OCI-LY7 (cell line): ENCODE measurements around the gene RRP15. TPM values are rescaled to one million over a fixed set of nuclear protein-coding genes. Genes with fewer than 3 reads are reported as not detected.

Experiments
- BruUV-seq: library from RNA; stranded (reverse); fragments of 400-500 nt; replicated peaks from 2 replicates; lab custom pipeline; 2021; lab: Mats Ljungman, UMichigan
- CTCF ChIA-PET: fragments of 300-600 bp; sonication (Branson Sonifier 250); formaldehyde crosslinking; loops from one replicate; lab custom pipeline; 2022; ENCODE audit warnings: antibody characterized with exemption; ENCODE audit not compliant: unreplicated experiment; lab: Charles Lee
- POLR2A ChIA-PET: fragments of 300-600 bp; sonication (Branson Sonifier 250); formaldehyde crosslinking; loops from one replicate; lab custom pipeline; 2022; ENCODE audit warnings: antibody characterized with exemption; lab: Charles Lee
- DNase-seq: peaks from one replicate; pipeline ENCODE4 v3.0.0-alpha.2; 2015; ENCODE audit warnings: low spot score
- H2AFZ ChIP-seq: fragments of 200-600 bp; sonication (generic), shearing (Covaris generic); 2 replicates; pipeline ENCODE4 v1.6.1; 2014; ENCODE audit warnings: mild to moderate bottlenecking, antibody characterized with exemption, low read length, moderate library complexity
- H3K27ac ChIP-seq: fragments of 200-600 bp; sonication (generic); 2 replicates; pipeline ENCODE4 v1.5.1; 2014; ENCODE audit warnings: mixed run types, low read depth, mild to moderate bottlenecking, moderate library complexity, low read length, inconsistent platforms; ENCODE audit not compliant: poor library complexity, severe bottlenecking
- H3K36me3 ChIP-seq: fragments of 200-600 bp; sonication (generic); 2 replicates; pipeline ENCODE4 v1.6.1; 2014; ENCODE audit warnings: mild to moderate bottlenecking, antibody characterized with exemption, low read length, moderate library complexity, mixed read lengths; ENCODE audit not compliant: insufficient read depth
- H3K4me1 ChIP-seq: fragments of 200-600 bp; sonication (generic); 2 replicates; pipeline ENCODE4 v1.5.1; 2014; ENCODE audit warnings: mild to moderate bottlenecking, low read length; ENCODE audit not compliant: insufficient read depth, poor library complexity, severe bottlenecking
- H3K4me2 ChIP-seq: fragments of 200-600 bp; sonication (generic); 2 replicates; pipeline ENCODE4 v1.6.1; 2014; ENCODE audit warnings: mild to moderate bottlenecking, low read length
- H3K4me3 ChIP-seq: fragments of 200-600 bp; sonication (generic); 2 replicates; pipeline ENCODE4 v1.5.1; 2014; ENCODE audit warnings: mild to moderate bottlenecking, low read depth, low read length; ENCODE audit not compliant: poor library complexity, severe bottlenecking
- H3K79me2 ChIP-seq: fragments of 200-600 bp; sonication (generic); 2 replicates; pipeline ENCODE4 v1.6.1; 2016; ENCODE audit warnings: low read depth, mild to moderate bottlenecking, low read length, moderate library complexity, mixed read lengths; ENCODE audit not compliant: insufficient read depth
- H3K9me2 ChIP-seq: fragments of 200-600 bp; sonication (generic); 2 replicates; pipeline ENCODE4 v1.6.1; 2016; ENCODE audit warnings: mild to moderate bottlenecking, low read length, mixed read lengths; ENCODE audit not compliant: insufficient read depth
- H3K9me3 ChIP-seq: fragments of 200-600 bp; sonication (generic); 2 replicates; pipeline ENCODE4 v1.6.1; 2014; ENCODE audit warnings: mild to moderate bottlenecking, mixed run types, low read length, mixed read lengths
- H4K20me1 ChIP-seq: fragments of 200-600 bp; sonication (generic); 2 replicates; pipeline ENCODE4 v1.6.1; 2014; ENCODE audit warnings: mild to moderate bottlenecking, antibody characterized with exemption, low read length, moderate library complexity, mixed read lengths; ENCODE audit not compliant: insufficient read depth
- EZH2phosphoT487 ChIP-seq: fragments of 200-600 bp; sonication (generic); IDR thresholded peaks from 2 replicates; pipeline ENCODE4 v1.6.1; 2018; ENCODE audit warnings: low read depth, borderline replicate concordance, mild to moderate bottlenecking, mixed run types, antibody characterized with exemption, low read length, moderate library complexity, mixed read lengths
- intact Hi-C: fragments of 100-400 bp; cut with micrococcal nuclease; formaldehyde crosslinking; loops from one replicate; pipeline ENCODE4 v1.10.0; 2022; ENCODE audit not compliant: unreplicated experiment
- total RNA-seq, 2 experiments: library from RNA; depleted of rRNA in 1 of 2; stranded (reverse); fragments of >200 nt in 1 of 2; shearing (Covaris generic) in 1 of 2; gene quantifications; 2 replicates each; pipeline ENCODE4 v1.2.3, GENCODE V29; 2014 to 2022
- TF ChIP-seq, protein P1 (sequence below): fragments of 200-600 bp; sonication (generic); conservative IDR thresholded peaks from 2 replicates; pipeline ENCODE4 v1.5.1; 2014; ENCODE audit warnings: mild to moderate bottlenecking, antibody characterized with exemption, low read length, moderate library complexity, mixed read lengths

The RRP15 gene
- total RNA-seq, 2 experiments from 2014 or later, result 7.2 to 21.9 TPM

GRCh38 chr1:218374401-218375353 lies 89.6 kb downstream of the RRP15 start:
- Histone ChIP-seq H3K36me3 (no peaks in the 10 kb centered on the region), H3K4me2 (no peak overlapping the region), H3K9me3 (no peaks in the 10 kb centered on the region), H3K9me2 (no peaks in the 10 kb centered on the region), H3K4me1 (no peaks in the 10 kb centered on the region), H3K79me2 (no peaks in the 10 kb centered on the region), H2AFZ (no peak overlapping the region), H3K27ac (no peak overlapping the region), H3K4me3 (no peak overlapping the region), H4K20me1 (no peaks in the 10 kb centered on the region)
- no TSS peak for BruUV-seq
- intact Hi-C loops, result no loop called here
- POLR2A ChIA-PET, result no interaction called here
- TF ChIP-seq, protein P1, sequence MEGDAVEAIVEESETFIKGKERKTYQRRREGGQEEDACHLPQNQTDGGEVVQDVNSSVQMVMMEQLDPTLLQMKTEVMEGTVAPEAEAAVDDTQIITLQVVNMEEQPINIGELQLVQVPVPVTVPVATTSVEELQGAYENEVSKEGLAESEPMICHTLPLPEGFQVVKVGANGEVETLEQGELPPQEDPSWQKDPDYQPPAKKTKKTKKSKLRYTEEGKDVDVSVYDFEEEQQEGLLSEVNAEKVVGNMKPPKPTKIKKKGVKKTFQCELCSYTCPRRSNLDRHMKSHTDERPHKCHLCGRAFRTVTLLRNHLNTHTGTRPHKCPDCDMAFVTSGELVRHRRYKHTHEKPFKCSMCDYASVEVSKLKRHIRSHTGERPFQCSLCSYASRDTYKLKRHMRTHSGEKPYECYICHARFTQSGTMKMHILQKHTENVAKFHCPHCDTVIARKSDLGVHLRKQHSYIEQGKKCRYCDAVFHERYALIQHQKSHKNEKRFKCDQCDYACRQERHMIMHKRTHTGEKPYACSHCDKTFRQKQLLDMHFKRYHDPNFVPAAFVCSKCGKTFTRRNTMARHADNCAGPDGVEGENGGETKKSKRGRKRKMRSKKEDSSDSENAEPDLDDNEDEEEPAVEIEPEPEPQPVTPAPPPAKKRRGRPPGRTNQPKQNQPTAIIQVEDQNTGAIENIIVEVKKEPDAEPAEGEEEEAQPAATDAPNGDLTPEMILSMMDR, result no peak
- TF ChIP-seq EZH2phosphoT487, result no peak
- CTCF ChIA-PET, result no interaction called here
- DNase-seq, result no peak

- Histone ChIP-seq H3K79me2 (no peaks in the 10 kb centered on the region), H3K9me2 (no peaks in the 10 kb centered on the region), H3K9me3 (no peaks in the 10 kb centered on the region), H3K36me3 (no peaks in the 10 kb centered on the region), H3K4me2 (no peak overlapping the region), H4K20me1 (no peaks in the 10 kb centered on the region), H3K4me3 (no peak overlapping the region), H3K4me1 (no peaks in the 10 kb centered on the region), H2AFZ (no peak overlapping the region), H3K27ac (no peak overlapping the region)
- intact Hi-C loops, result no loop called here
- CTCF ChIA-PET, result no interaction called here
- POLR2A ChIA-PET, result no interaction called here
- TF ChIP-seq, protein P1, result no peak
- no peak for TF ChIP-seq EZH2phosphoT487
- BruUV-seq, result no TSS peak
- no peak for DNase-seq
Observed at GRCh38 chr1:218376722-218377121, 91.6 kb downstream of the RRP15 start.
